Small intestine (tissue), 7 donors: ENCODE measurements around the gene DNAH2. TPM values are rescaled to one million over a fixed set of nuclear protein-coding genes. Genes with fewer than 3 reads are reported as not detected.
A peak's percentile ranks its signal among the peaks of the same experiment; 100 is the strongest.

ENCODE experiments used
- DNase-seq, 2 donors: peaks; one replicate each; pipeline versions ENCODE4 v3.0.0 to v3.0.0-alpha.2; 2013
- FAIRE-seq: peaks from 2 replicates; lab custom pipeline; 2012; peaks lifted over from hg19 to GRCh38; lab: Jason Lieb, UNC
- H3K27ac ChIP-seq, 3 donors: one replicate each; pipeline ENCODE4 v1.5.1; 2013; ENCODE audit warnings: low read length in 2 of 3, mild to moderate bottlenecking in 2 of 3, control low read depth in 1 of 3, inconsistent platforms in 1 of 3, low read depth in 1 of 3, moderate library complexity in 1 of 3
- H3K27me3 ChIP-seq, 3 donors: one replicate each; pipeline ENCODE4 v1.6.1; 2013; ENCODE audit warnings: low read length in 3 of 3, inconsistent platforms in 1 of 3; ENCODE audit not compliant: control insufficient read depth in 3 of 3, insufficient read depth in 3 of 3
- H3K36me3 ChIP-seq, 3 donors: one replicate each; pipeline ENCODE4 v1.6.1; 2013; ENCODE audit warnings: low read length in 3 of 3, inconsistent platforms in 1 of 3, low read depth in 1 of 3, mild to moderate bottlenecking in 1 of 3, moderate library complexity in 1 of 3; ENCODE audit not compliant: control insufficient read depth in 3 of 3, insufficient read depth in 2 of 3
- H3K4me1 ChIP-seq, 3 donors: one replicate each; pipeline ENCODE4 v1.6.1; 2013; ENCODE audit warnings: low read length in 2 of 3, inconsistent platforms in 1 of 3, low read depth in 1 of 3, mild to moderate bottlenecking in 1 of 3, moderate library complexity in 1 of 3; ENCODE audit not compliant: control insufficient read depth in 3 of 3, insufficient read depth in 2 of 3
- H3K4me3 ChIP-seq, 3 donors: one replicate each; pipeline ENCODE4 v1.5.1; 2013; ENCODE audit warnings: low read length in 3 of 3, control low read depth in 1 of 3, inconsistent platforms in 1 of 3, low read depth in 1 of 3, mild to moderate bottlenecking in 1 of 3, moderate library complexity in 1 of 3
- H3K9me3 ChIP-seq, 2 donors: one replicate each; pipeline ENCODE4 v1.6.1; 2013; ENCODE audit warnings: low read depth in 1 of 2, low read length in 1 of 2; ENCODE audit not compliant: control insufficient read depth in 2 of 2, insufficient read depth in 1 of 2
- WGBS, 3 donors: extraction: QIAGEN DNeasy Blood & Tissue Kit; methylation state at CpG; one replicate each; pipeline ENCODE4 v1.1.7; 2013; 5-methylcytosine and 5-hydroxymethylcytosine counted together
- polyA plus RNA-seq, 4 donors: library from polyadenylated mRNA; stranded (reverse) in 3 of 4; unstranded in 1 of 4; fragments of 200-250 nt in 3 of 4; fragments of 120-200 nt in 1 of 4; gene quantifications; one replicate each; pipeline versions ENCODE4 v1.2.1 to v1.2.3, GENCODE V29; 2013
- donor health status: healthy with polysubstance abuse.
- donor health status: control.
- donor health status: control.
- donor health status: Bipolar disorder and iron deficiency.
- donor health status: healthy.

The DNAH2 gene
- polyA plus RNA-seq, 4 donors, result 0.04 to 0.09 TPM; not detected in 2

GRCh38 chr17:7851438-7852261 lies 134.1 kb downstream of the DNAH2 start:
- Histone ChIP-seq H3K4me1 (peaks cover 0 to 23% (median 0%) of the 10 kb centered on the region in 3 donors), H3K27me3 (no peaks in the 10 kb centered on the region), H3K36me3 (peaks cover 12 to 87% (median 13%) of the 10 kb centered on the region in 3 donors), H3K27ac (peak overlapping the region in 1 of 3 donors; percentile 33), H3K9me3 (no peaks in the 10 kb centered on the region), H3K4me3 (peak overlapping the region in 1 of 3 donors; percentile 5)
- FAIRE-seq (no peak), DNase-seq (peak; percentile 94 to 97)
- WGBS, 3 donors, result 8 to 16% (median 14%) methylated on average over 60 of the region's 60 CpGs

GRCh38 chr17:7852262-7852670 lies 134.7 kb downstream of the DNAH2 start:
- Histone ChIP-seq H3K4me1 (peaks cover 0 to 23% (median 0%) of the 10 kb centered on the region in 3 donors), H3K4me3 (no peak overlapping the region), H3K9me3 (no peaks in the 10 kb centered on the region), H3K36me3 (peaks cover 9 to 81% (median 11%) of the 10 kb centered on the region in 3 donors), H3K27ac (no peak overlapping the region), H3K27me3 (no peaks in the 10 kb centered on the region)
- 57 to 74% (median 65%) methylated on average over 20 of the region's 20 CpGs for WGBS, 3 donors
- DNase-seq (no peak), FAIRE-seq (no peak)

- DNase-seq (no peak), FAIRE-seq (no peak)
- H3K27ac ChIP-seq, result no peak overlapping the region
- no peak overlapping the region for H3K4me3 ChIP-seq
- H3K9me3 ChIP-seq, result no peaks in the 10 kb centered on the region
- no peaks in the 10 kb centered on the region for H3K27me3 ChIP-seq
- H3K4me1 ChIP-seq, result peaks cover 0 to 25% (median 0%) of the 10 kb centered on the region in 3 donors
- WGBS, 3 donors, result 86 to 92% (median 90%) methylated on average over 32 to 51 of the region's 51 CpGs
- H3K36me3 ChIP-seq, result peaks cover 7 to 74% (median 11%) of the 10 kb centered on the region in 3 donors
Observed at GRCh38 chr17:7852919-7853690, 135.6 kb downstream of the DNAH2 start.

- H3K36me3 ChIP-seq, result peaks cover 7 to 69% (median 10%) of the 10 kb centered on the region in 3 donors
- H3K4me3 ChIP-seq, result no peak overlapping the region
- DNase-seq, result no peak
- H3K4me1 ChIP-seq, result peaks cover 0 to 31% (median 2%) of the 10 kb centered on the region in 3 donors
- no peaks in the 10 kb centered on the region for H3K27me3 ChIP-seq
- FAIRE-seq, result no peak
- no peak overlapping the region for H3K27ac ChIP-seq
- whole genome bisulfite sequencing, 3 donors, result 86 to 90% (median 89%) methylated on average over 21 of the region's 21 CpGs
- H3K9me3 ChIP-seq, result no peaks in the 10 kb centered on the region
Observed at GRCh38 chr17:7853691-7854038, 136.1 kb downstream of the DNAH2 start.

- FAIRE-seq (no peak), DNase-seq (no peak)
- H3K27ac ChIP-seq, result no peak overlapping the region
- H3K9me3 ChIP-seq, result no peaks in the 10 kb centered on the region
- H3K4me3 ChIP-seq, result no peak overlapping the region
- 76 to 89% (median 83%) methylated on average over 31 of the region's 31 CpGs for WGBS, 3 donors
- no peaks in the 10 kb centered on the region for H3K27me3 ChIP-seq
- H3K4me1 ChIP-seq, result peaks cover 0 to 36% (median 4%) of the 10 kb centered on the region in 3 donors
- peaks cover 5 to 63% (median 7%) of the 10 kb centered on the region in 3 donors for H3K36me3 ChIP-seq
Observed at GRCh38 chr17:7854078-7854777, 136.7 kb downstream of the DNAH2 start.

- FAIRE-seq, result no peak
- no peak for DNase-seq
- Histone ChIP-seq H3K27ac (peak within 1 kb of the TSS in 2 of 3 donors; percentile 88 to 89), H3K4me1 (peaks cover 0 to 38% (median 4%) of the 10 kb centered on the region in 3 donors), H3K4me3 (peak within 1 kb of the TSS in 1 of 3 donors; percentile 18), H3K9me3 (no peaks in the 10 kb centered on the region), H3K36me3 (peaks cover 5 to 55% (median 7%) of the 10 kb centered on the region in 3 donors), H3K27me3 (no peaks in the 10 kb centered on the region)
- WGBS, 3 donors, result 63 to 86% (median 84%) methylated on average over 44 to 57 of the region's 57 CpGs
Observed at GRCh38 chr17:7854851-7855659, 137.5 kb downstream of the DNAH2 start, which contains the start of gene TMEM88. Gene TMEM88 (plus strand): TSS chr17:7855066. CDS start chr17:7855075, 9 bp downstream.

GRCh38 chr17:7855660-7856010 lies 138.1 kb downstream of the DNAH2 start:
- Histone ChIP-seq H3K4me3 (peak overlapping the region in 1 of 3 donors; percentile 18), H3K36me3 (peaks cover 4 to 51% (median 5%) of the 10 kb centered on the region in 3 donors), H3K27me3 (no peaks in the 10 kb centered on the region), H3K4me1 (peaks cover 0 to 38% (median 4%) of the 10 kb centered on the region in 3 donors), H3K9me3 (no peaks in the 10 kb centered on the region), H3K27ac (peak overlapping the region in 2 of 3 donors; percentile 88 to 89)
- no peak for FAIRE-seq
- peak in 1 of 2 donors; percentile 25 for DNase-seq
- WGBS, 3 donors, result 22 to 37% (median 31%) methylated on average over 15 of the region's 15 CpGs
